NCI-H2107 treated with DMSO at 0.1 percent for 48 hours (cell line): Measurements from ENCODE around the gene WDR47.
"Not testable (repeated sequence)": the region's sequence is repeated elsewhere in the genome, so short reads cannot be mapped to it uniquely, and the experiment has no call there.

Experiments
- DNase-seq: peaks from one replicate; lab custom pipeline; 2025; ENCODE audit not compliant: unreplicated experiment; lab: John Stamatoyannopoulos, UW

Gene WDR47

DNA sequence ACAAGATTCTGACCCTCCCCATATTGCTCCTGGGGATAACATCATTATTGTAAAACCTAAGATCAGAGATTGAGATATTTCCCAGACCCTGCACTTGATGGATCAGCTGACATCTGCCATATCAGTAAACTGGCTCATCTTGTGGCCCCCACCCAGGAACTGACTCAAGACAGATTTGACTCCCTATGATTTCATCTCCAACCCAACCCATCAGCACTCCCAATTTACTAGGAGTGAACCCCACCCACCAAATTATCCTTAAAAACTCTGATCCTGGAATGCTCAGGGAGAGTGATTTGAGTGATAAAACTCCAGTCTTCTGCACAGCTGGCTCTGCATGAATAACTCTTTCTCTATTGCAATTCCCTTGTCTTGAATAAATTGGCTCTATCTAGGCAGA, 72.6 kb downstream of the WDR47 start:
- DNase-seq = no peak

DNA sequence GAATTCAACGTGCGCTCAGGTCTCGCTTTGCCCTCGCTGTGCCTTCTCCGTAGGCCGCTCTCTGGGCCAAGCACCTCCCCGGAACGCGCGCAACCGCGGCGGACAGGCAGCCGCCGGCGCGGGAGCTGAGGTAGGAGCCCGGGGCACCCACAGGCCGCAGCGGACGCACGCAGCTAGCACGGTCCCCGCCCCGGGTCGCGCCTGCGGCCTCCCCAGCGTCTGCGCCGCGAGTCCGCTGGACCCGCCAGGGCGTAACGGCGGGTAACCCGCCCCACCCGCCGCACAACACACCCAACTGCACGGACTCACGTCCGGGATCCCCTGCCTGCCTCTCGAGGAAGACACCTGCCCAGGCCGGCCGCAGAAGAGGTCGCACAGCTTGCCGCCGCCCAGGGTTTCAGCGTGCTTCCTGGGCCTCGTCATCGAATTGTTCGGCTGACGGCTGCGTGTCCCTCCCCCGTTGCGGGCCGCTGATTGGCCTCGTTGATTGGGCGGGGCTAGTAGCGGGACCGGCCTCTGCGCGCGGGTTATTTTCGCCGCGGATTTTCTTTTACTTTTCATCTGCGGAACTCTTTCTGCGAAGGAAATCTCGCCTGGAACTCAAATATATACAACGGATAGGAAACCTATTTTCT, 78.7 kb downstream of the WDR47 start, which contains the start of gene CLCC1:
CLCC1 (minus strand) TSS at position 433 of the 635 bp plus-strand sequence. CDS start 13,047 bp downstream, outside the sequence.
- DNase-seq = peak; percentile 91

DNA sequence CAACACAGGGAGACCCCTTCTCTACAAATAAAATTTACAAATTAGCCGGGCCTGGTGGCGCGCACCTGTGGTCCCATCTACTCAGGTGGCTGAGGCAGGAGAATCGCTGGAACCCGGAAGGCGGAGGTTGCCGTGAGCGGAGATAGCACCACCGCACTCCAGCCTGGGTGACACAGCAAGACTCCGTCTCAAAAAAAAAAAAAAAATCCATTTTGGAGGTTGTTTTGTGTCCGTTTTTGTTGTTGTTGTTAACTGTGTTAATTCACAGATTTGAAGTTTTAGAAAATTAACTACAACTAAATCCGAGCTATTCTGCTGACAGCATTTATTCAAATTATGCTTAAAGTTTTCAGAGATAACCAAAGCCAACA, 79.2 kb downstream of the WDR47 start:
- no peak for DNase-seq

DNA sequence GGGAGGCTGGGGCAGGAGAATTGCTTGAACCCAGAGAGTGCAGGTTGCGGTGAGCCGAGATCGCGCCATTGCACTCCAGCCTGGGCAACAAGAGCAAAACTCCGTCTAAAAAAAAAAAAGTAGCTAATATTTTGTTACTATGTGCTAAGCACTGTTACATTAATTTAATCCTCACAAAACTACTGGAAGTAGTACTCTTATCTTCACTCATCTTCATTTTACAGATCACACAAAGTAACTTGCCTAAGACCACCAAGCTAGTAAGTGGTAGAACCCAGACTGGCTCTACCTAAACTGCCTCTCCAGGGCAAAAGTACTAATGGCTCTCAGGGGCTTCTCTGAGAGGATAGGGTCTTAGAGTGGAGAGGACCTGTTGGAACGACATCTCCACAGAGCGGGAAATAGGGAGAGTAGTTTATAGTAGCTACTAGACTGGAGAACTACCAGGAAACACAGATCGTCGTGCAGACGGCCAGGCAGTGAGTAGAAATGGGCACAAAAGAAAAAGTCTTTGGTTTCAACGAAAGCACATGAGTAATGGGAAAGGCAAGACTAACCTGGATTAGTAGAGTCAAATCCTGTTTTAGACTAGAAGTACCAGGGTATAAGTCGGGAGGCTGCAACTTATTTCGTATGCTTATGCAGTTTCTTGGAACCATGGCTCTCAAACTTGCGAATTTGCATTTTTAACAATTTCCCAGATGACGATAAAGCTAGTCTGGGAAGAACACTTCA, 80.0 kb downstream of the WDR47 start:
- DNase-seq = no peak

- no peak for DNase-seq
Observed at GRCh38 chr1:108961198-108961597, 80.7 kb downstream of the WDR47 start.

GRCh38 chr1:108960719-108961118, 81.2 kb downstream of the WDR47 start:
- DNase-seq = no peak

DNA sequence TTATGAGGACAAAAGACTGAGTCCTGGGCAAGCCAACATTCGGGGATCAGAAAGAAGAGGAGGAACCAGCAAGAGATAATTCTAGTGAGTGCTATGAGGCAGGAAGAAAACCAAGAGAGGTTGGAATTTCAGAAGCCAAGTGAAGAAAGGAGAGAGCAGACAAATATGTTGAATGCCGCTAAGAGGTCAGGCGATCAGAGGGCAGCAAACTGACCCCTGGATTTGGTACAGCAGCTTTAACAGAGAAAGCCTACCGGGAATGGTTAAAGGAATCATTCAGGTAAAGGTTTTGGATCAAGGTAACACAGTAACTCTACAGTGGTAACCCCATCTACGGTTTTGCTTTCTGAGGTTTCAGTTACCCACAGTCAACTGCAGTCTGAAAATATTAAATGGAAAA, 84.0 kb downstream of the WDR47 start:
- no peak for DNase-seq

GRCh38 chr1:108955881-108956280, 86.0 kb downstream of the WDR47 start:
- no peak for DNase-seq

- DNase-seq = no peak
Observed at GRCh38 chr1:108955111-108955510, 86.8 kb downstream of the WDR47 start.

DNA sequence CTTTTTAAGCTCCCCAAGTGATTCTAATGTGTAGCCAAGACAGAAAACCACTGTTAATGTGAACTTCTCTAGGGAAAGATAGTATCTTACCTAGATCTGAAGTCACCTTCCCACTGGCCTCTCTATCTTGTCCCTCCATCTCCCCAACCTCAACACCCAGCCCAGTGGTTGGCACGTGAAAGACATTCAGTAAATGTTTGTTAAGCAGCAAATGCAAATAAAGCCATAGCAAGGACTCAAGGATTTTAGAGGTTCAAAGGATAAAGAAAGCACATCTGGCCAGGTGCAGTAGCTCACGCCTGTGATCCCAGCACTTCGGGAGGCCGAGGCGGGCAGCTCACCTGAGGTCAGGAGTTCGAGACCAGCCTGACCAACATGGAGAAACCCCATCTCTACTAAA, 88.5 kb downstream of the WDR47 start:
- DNase-seq = no peak

DNA sequence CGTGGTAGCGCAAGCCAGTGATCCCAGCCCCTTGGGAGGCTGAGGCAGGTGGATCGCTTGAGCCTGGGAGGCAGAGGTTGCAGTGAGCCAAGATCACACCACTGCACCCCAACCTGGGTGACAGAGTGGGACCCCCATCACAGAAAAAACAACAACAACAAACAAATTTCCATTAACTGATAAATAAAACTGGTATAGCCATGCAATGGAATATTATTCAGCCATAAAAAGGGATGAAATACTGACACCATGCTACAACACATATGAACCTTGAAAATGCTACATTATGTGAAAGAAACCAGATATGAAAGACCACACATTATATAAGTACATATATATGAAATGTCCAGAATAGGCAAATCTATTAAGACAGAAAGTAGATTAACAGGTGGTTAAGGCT, 90.7 kb downstream of the WDR47 start:
- DNase-seq = no peak

DNA sequence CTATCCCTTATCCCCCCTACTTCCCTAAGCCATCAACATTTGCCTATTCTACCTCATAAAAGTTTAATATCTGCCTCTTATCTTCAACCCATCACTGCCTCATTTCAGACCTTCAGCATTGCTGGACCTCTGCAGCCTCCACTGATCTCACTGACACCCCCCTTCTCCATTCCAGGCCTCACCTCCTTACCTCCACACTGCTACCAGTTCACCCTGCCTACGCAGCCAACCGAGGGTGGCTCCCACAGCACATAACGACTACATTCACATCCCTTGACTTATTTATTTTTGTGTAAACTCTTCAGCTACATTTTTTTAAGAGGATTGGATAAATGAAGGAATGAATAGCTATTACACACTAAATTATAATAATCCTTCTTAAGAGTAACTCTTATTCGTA, 92.9 kb downstream of the WDR47 start:
- no peak for DNase-seq

DNA sequence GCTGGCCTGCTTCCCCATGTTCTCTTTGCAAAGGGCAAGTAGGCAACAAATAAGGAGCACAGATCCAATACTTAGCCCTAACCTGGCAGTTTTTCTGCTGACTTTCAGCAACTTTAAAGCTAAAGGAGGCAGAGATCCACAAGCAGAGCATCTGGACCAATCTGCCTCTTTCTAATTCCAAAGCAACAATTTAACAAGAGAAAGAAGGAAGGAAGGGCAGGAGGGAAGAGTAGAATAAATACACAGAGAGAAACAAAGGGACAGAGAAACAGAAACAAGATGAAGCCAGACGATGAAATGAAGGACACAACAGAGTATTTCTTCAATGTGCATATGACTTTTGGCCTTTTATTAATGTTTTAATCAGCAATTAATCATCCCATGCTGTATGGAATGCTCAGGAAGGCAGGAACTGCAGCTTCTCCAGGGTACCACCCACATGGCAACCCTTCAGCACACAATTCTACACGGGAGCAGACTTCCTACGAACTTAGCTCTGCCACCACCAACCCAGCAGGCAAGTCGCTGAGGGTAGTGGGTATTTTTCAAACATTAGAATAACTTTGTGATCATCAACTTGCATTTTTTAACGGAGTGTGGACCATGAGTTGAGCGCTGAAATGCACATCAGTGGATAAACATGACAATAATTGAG, 93.9 kb downstream of the WDR47 start:
- DNase-seq = no peak

GRCh38 chr1:108936170-108936569, 105.7 kb downstream of the WDR47 start:
- DNase-seq = no peak

GRCh38 chr1:108933944-108934343, 108.0 kb downstream of the WDR47 start:
- no peak for DNase-seq

DNA sequence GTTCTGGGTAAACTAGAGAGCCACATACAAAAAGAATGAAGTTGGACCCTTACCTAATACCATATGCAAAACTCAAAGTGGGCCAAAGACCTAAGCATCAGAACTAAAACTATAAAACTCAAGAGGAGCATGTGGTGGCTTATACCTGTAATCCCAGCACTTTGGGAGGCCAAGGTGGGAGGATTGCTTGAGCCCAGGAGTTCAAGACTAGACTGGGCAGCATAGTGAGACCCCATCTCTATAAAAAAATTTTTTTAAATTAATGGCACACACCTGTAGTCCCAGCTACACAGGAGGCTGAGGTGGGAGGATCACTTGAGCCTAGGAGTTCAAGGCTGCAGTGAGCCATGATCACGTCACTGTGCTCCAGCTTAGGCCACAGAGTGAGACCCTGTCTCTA, 114.3 kb downstream of the WDR47 start:
- DNase-seq = not testable (repeated sequence)

DNA sequence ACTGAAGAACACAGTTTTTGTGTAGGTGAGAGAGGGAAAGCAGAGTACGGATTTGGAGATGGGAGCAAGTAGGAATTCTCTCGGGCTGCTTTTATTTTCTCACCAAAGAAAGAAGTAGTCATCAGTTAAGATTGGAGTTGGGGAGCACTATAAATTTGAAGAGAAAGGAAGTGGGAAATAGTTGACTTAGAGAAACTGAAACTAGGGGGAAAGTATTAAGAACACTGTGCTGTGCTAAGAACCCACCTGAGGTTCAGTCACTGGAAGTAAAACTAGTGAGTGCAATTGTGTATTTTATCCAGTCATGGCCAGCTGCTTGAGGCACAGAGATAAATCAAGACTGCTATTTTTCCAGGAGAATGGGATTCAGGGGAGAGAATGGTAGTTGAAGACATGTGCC, 116.0 kb downstream of the WDR47 start:
- no peak for DNase-seq
